ENCODE measurements around the gene RPF1. TPM values are rescaled to one million over a fixed set of nuclear protein-coding genes. Genes with fewer than 3 reads are reported as not detected.

RPF1 gene
- total RNA-seq, 1 experiment from 2014 or later, result 79.6 TPM

DNA sequence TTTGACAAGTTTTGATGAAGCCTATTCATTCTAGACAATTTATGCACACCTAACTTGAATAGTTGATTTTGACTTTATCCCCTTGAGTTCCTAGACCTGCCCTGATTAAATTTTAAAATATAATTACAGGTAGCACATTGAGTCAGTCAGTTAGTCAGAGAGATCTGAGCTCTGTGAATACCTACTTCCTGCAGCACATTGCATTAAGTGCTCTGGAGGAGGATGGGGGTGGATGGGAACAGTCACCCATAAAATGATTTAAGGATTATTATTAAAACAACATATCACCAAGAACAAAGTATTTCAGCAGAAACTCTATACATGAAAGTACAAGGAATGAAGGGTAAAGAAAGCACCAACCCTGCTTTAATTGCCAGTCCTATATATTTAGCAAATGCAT, 11.8 kb upstream of the RPF1 start:
- Histone ChIP-seq H3K27ac (no peak overlapping the region), H3K9me3 (replicated peaks) (no peaks in the 10 kb centered on the region), H3K4me3 (no peak overlapping the region), H3K4me1 (no peaks in the 10 kb centered on the region), H3K27me3 (no peaks in the 10 kb centered on the region), H3K36me3 (no peaks in the 10 kb centered on the region)
- no peak for DNase-seq

- no peak overlapping the region for H3K4me3 ChIP-seq
- no peaks in the 10 kb centered on the region for H3K36me3 ChIP-seq
- no peak overlapping the region for H3K27ac ChIP-seq
- H3K9me3 ChIP-seq (replicated peaks), result no peaks in the 10 kb centered on the region
- DNase-seq, result no peak
- H3K4me1 ChIP-seq, result peaks cover 10% of the 10 kb centered on the region; the same call in 1 of the 2 replicates
- no peaks in the 10 kb centered on the region for H3K27me3 ChIP-seq
These were observed 2.8 kb upstream of the RPF1 start for GRCh38 chr1:84476225-84476624.

DNA sequence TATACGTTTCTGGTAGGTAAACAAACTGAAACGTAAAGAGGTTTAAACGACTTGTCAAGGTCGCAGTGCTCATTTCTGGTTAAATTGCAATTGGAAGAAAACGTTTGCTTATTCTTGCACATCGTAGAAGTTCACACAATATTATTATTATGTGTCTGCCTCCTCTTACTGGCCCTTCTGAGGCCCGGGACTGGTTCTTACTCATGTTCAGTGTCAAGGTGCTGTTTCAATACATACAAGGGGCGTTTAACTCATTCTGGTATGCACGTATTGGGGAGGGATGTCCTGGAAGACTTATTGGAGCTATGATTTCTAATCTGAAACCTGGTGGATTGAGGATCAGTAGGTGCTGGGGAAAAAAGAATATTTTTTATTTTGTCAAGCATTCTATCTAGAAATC, 932 bp downstream of the RPF1 start:
- H3K27me3 ChIP-seq, result no peaks in the 10 kb centered on the region
- H3K27ac ChIP-seq, result peak overlapping the region; percentile 90
- peaks cover 12% of the 10 kb centered on the region for H3K4me1 ChIP-seq
- peak in 1 of 2 experiments; percentile 17 for DNase-seq
- H3K36me3 ChIP-seq, result peaks cover 24% of the 10 kb centered on the region
- peak overlapping the region; percentile 89 for H3K4me3 ChIP-seq
- no peaks in the 10 kb centered on the region for H3K9me3 ChIP-seq (replicated peaks)

GRCh38 chr1:84480650-84481049, 1.6 kb downstream of the RPF1 start:
- Histone ChIP-seq H3K9me3 (replicated peaks) (no peaks in the 10 kb centered on the region), H3K4me3 (peak overlapping the region; percentile 89; the same call in 1 of the 2 replicates), H3K27ac (no peak overlapping the region), H3K4me1 (peaks cover 12% of the 10 kb centered on the region), H3K36me3 (peaks cover 31% of the 10 kb centered on the region), H3K27me3 (no peaks in the 10 kb centered on the region)
- DNase-seq, result no peak

DNA sequence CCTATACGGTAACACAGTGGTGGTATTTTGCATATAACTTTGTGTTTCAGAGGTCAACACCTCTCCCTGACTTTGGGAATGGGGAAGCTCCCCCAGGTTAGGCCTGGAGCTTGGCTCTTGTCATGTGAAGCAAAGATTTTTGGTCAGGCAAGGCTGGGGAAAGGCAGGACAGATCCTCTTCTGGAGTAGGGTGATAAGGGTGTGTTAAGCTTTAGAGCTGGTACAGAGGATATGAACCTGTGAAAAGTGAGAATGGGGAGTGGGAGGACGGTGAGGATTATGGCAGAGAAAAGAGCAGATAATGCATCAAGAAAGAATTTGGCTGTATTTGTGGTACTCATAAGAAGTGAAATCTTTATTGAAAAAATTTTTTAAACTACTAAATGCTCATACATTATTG, 2.3 kb downstream of the RPF1 start:
- H3K27me3 ChIP-seq, result no peaks in the 10 kb centered on the region
- no peaks in the 10 kb centered on the region for H3K9me3 ChIP-seq (replicated peaks)
- H3K27ac ChIP-seq, result no peak overlapping the region
- no peak for DNase-seq
- no peak overlapping the region for H3K4me3 ChIP-seq
- H3K4me1 ChIP-seq, result peaks cover 12% of the 10 kb centered on the region
- peaks cover 33% of the 10 kb centered on the region for H3K36me3 ChIP-seq

DNA sequence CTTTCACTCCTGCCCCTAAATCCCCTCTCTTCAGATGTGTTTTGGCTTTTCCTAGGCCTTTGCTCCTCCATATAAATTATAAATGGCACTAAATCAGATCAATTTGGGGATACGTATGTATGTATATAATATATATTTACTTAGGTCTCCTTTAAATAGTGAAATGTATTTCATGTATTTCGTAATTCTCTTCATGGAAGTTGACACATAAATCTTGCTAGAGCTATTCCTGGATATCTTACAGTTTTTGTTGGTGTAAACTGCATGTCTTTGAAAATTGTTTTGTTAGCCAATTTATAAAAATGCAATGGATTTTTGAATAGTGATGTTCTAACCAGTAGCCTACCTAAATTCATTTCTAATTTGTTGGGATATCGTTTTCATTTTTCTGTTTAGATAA, 9.0 kb downstream of the RPF1 start:
- Histone ChIP-seq H3K4me3 (no peak overlapping the region), H3K36me3 (peaks cover 61% of the 10 kb centered on the region), H3K27me3 (no peaks in the 10 kb centered on the region), H3K4me1 (no peaks in the 10 kb centered on the region), H3K9me3 (replicated peaks) (no peaks in the 10 kb centered on the region), H3K27ac (no peak overlapping the region)
- no peak for DNase-seq

GRCh38 chr1:84489766-84490165, 10.7 kb downstream of the RPF1 start:
- Histone ChIP-seq H3K27me3 (no peaks in the 10 kb centered on the region), H3K4me3 (no peak overlapping the region), H3K9me3 (replicated peaks) (no peaks in the 10 kb centered on the region), H3K4me1 (no peaks in the 10 kb centered on the region), H3K27ac (no peak overlapping the region), H3K36me3 (peaks cover 52% of the 10 kb centered on the region)
- DNase-seq, result no peak

- Histone ChIP-seq H3K4me1 (no peaks in the 10 kb centered on the region), H3K27ac (no peak overlapping the region), H3K27me3 (no peaks in the 10 kb centered on the region), H3K36me3 (peaks cover 63% of the 10 kb centered on the region), H3K4me3 (no peak overlapping the region), H3K9me3 (replicated peaks) (no peaks in the 10 kb centered on the region)
- DNase-seq, result no peak
These were observed 13.7 kb downstream of the RPF1 start for GRCh38 chr1:84492726-84493125.

- peaks cover 73% of the 10 kb centered on the region for H3K36me3 ChIP-seq
- no peak overlapping the region for H3K27ac ChIP-seq
These were observed 14.7 kb downstream of the RPF1 start for GRCh38 chr1:84493747-84494146.

GRCh38 chr1:84496498-84496897, 17.4 kb downstream of the RPF1 start:
- Histone ChIP-seq H3K27ac (no peak overlapping the region), H3K27me3 (no peaks in the 10 kb centered on the region), H3K4me3 (no peak overlapping the region), H3K9me3 (replicated peaks) (no peaks in the 10 kb centered on the region), H3K4me1 (no peaks in the 10 kb centered on the region), H3K36me3 (peaks cover 78% of the 10 kb centered on the region)
- DNase-seq, result no peak

More at GRCh38 chr1:84493747-84494146, 14.7 kb downstream of the RPF1 start:
- Histone ChIP-seq H3K27me3 (no peaks in the 10 kb centered on the region), H3K9me3 (replicated peaks) (no peaks in the 10 kb centered on the region), H3K4me1 (no peaks in the 10 kb centered on the region), H3K4me3 (no peak overlapping the region)
- no peak for DNase-seq

- no peaks in the 10 kb centered on the region; the same call in 1 of the 2 replicates for H3K4me1 ChIP-seq
- DNase-seq, result no peak
- H3K9me3 ChIP-seq (replicated peaks), result no peaks in the 10 kb centered on the region
- no peaks in the 10 kb centered on the region for H3K27me3 ChIP-seq
- peaks cover 68% of the 10 kb centered on the region for H3K36me3 ChIP-seq
- H3K4me3 ChIP-seq, result no peak overlapping the region
- H3K27ac ChIP-seq, result no peak overlapping the region
These were observed 18.7 kb downstream of the RPF1 start for GRCh38 chr1:84497631-84498275.

GRCh38 chr1:84502927-84503326, 23.9 kb downstream of the RPF1 start:
- Histone ChIP-seq H3K36me3 (peaks cover 41% of the 10 kb centered on the region), H3K9me3 (replicated peaks) (no peaks in the 10 kb centered on the region), H3K4me1 (peaks cover 12% of the 10 kb centered on the region), H3K27me3 (no peaks in the 10 kb centered on the region), H3K27ac (no peak overlapping the region), H3K4me3 (no peak overlapping the region)
- DNase-seq, result no peak

GRCh38 chr1:84504580-84505492, 25.8 kb downstream of the RPF1 start:
- Histone ChIP-seq H3K27me3 (no peaks in the 10 kb centered on the region), H3K4me1 (peaks cover 12% of the 10 kb centered on the region), H3K4me3 (peak overlapping the region; percentile 76), H3K27ac (peak overlapping the region; percentile 82), H3K9me3 (replicated peaks) (no peaks in the 10 kb centered on the region), H3K36me3 (peaks cover 22% of the 10 kb centered on the region)
- peak; percentile 8 to 44 for DNase-seq

DNA sequence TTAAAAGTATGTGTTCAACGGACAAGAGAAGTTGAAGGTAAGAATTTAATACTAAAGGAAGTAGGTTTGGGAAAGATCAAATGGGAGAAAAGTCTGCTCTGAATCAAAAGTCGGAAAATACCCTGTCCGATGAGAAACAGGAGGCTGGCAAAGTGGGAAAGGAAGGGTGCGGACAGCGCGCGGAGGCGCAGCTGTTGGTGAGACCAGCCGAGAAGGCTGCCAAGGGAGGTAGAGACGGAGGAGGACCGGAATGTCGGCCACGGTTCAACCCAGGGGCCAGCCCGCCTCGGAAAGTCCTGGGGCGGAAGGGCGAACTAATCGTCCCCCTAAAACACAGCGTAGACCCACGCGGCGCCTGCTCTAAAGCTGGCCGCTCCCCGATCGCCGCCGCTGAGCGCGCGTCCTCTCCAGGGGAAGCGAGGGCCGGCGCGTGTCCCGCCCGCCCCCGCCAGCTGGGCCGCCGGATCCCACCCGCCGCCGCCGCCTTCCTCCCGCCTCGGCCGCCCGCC, 26.5 kb downstream of the RPF1 start:
- peak overlapping the region; percentile 76 for H3K4me3 ChIP-seq
- H3K36me3 ChIP-seq, result peaks cover 16% of the 10 kb centered on the region
- H3K9me3 ChIP-seq (replicated peaks), result no peaks in the 10 kb centered on the region
- H3K27me3 ChIP-seq, result no peaks in the 10 kb centered on the region
- peak overlapping the region; percentile 82 for H3K27ac ChIP-seq
- peak; percentile 68 to 79 for DNase-seq
- peaks cover 12% of the 10 kb centered on the region for H3K4me1 ChIP-seq
